Fibroblast of upper back skin (primary cell): ENCODE measurements around the gene CRLF1.

Experiments used
- DNase-seq: peaks from one replicate; pipeline ENCODE4 v3.0.0-alpha.2; 2013

CRLF1 gene

GRCh38 chr19:18606281-18607225 is at the start of gene CRLF1:
TSS of gene CRLF1 (minus strand) at chr19:18606799. CDS start at chr19:18606656, 143 bp downstream.
- DNase-seq: no peak

- no peak for DNase-seq
Measured at GRCh38 chr19:18655173-18655844, 48.7 kb upstream of the CRLF1 start.

- no peak for DNase-seq
Measured at GRCh38 chr19:18654469-18654868, 47.9 kb upstream of the CRLF1 start.

GRCh38 chr19:18653853-18654252 is 47.3 kb upstream of the CRLF1 start:
- no peak for DNase-seq

- DNase-seq: no peak
Measured at GRCh38 chr19:18651733-18652132, 45.1 kb upstream of the CRLF1 start.

GRCh38 chr19:18651300-18651699 is 44.7 kb upstream of the CRLF1 start:
- DNase-seq: no peak

GRCh38 chr19:18650468-18651041 is 44.0 kb upstream of the CRLF1 start:
- peak; percentile 52 for DNase-seq

- no peak for DNase-seq
Measured at GRCh38 chr19:18650021-18650390, 43.4 kb upstream of the CRLF1 start.

- DNase-seq: peak; percentile 63
Measured at GRCh38 chr19:18649371-18650020, 42.9 kb upstream of the CRLF1 start.

GRCh38 chr19:18648973-18649315 is 42.3 kb upstream of the CRLF1 start:
- DNase-seq: no peak

- no peak for DNase-seq
Measured at GRCh38 chr19:18647807-18648206, 41.2 kb upstream of the CRLF1 start.

GRCh38 chr19:18647371-18647767 is 40.8 kb upstream of the CRLF1 start:
- no peak for DNase-seq

- no peak for DNase-seq
Measured at GRCh38 chr19:18646535-18647370, 40.2 kb upstream of the CRLF1 start.

- no peak for DNase-seq
Measured at GRCh38 chr19:18645035-18645511, 38.5 kb upstream of the CRLF1 start.

GRCh38 chr19:18644196-18645034 is 37.8 kb upstream of the CRLF1 start:
- no peak for DNase-seq

- DNase-seq: no peak
Measured at GRCh38 chr19:18639706-18640243, 33.2 kb upstream of the CRLF1 start.

GRCh38 chr19:18637673-18638630 is 31.4 kb upstream of the CRLF1 start:
- no peak for DNase-seq

GRCh38 chr19:18636969-18637629 is 30.5 kb upstream of the CRLF1 start, which contains the start of gene KLHL26:
TSS of gene KLHL26 (plus strand) at chr19:18637028. CDS start at chr19:18637055, 27 bp downstream.
- no peak for DNase-seq
